Esophagus muscularis mucosa (tissue), 4 donors: ENCODE data around the gene TRAPPC2L. TPM values are rescaled to one million over a fixed set of nuclear protein-coding genes. Genes with fewer than 3 reads are reported as not detected.

Experiments used
- DNase-seq: peaks from one replicate; pipeline ENCODE4 v3.0.0-alpha.2; 2017; ENCODE audit errors: extremely low spot score
- H3K27ac ChIP-seq, 4 donors: fragments of 200-600 bp; sonication (generic); replicated peaks in 1 of 4; 1 replicate in 3 of 4; 2 replicates in 1 of 4; pipeline ENCODE4 v1.5.1; 2016 to 2019; ENCODE audit warnings: mild to moderate bottlenecking in 1 of 4
- H3K27me3 ChIP-seq, 4 donors: fragments of 200-600 bp; sonication (generic); one replicate each; pipeline versions ENCODE4 v1.5.1 to v1.6.0; 2016 to 2019
- H3K36me3 ChIP-seq, 4 donors: fragments of 200-600 bp; sonication (generic); one replicate each; pipeline ENCODE4 v1.5.1; 2016 to 2019
- H3K4me1 ChIP-seq, 4 donors: fragments of 200-600 bp; sonication (generic); one replicate each; pipeline ENCODE4 v1.5.1; 2016 to 2019
- H3K4me3 ChIP-seq, 4 donors: fragments of 200-600 bp; sonication (generic); 1 replicate in 2 of 4; 2 replicates in 2 of 4; pipeline ENCODE4 v1.5.1; 2016 to 2019; ENCODE audit warnings: mild to moderate bottlenecking in 4 of 4, moderate library complexity in 1 of 4
- H3K9me3 ChIP-seq, 4 donors: fragments of 200-600 bp; sonication (generic); 1 replicate in 3 of 4; 2 replicates in 1 of 4; pipeline ENCODE4 v1.5.1; 2016 to 2019
- CTCF ChIP-seq, 3 experiments: fragments of 200-600 bp in 2 of 3; fragments of 450-650 bp in 1 of 3; sonication (generic) in 2 of 3; IDR thresholded peaks; one replicate each; pipeline ENCODE4 v1.5.1; 2017 to 2019; ENCODE audit warnings: antibody characterized with exemption in 3 of 3, mild to moderate bottlenecking in 2 of 3, moderate library complexity in 1 of 3
- EP300 ChIP-seq: sonication (generic); formaldehyde crosslinking; IDR thresholded peaks from one replicate; pipeline ENCODE4 v1.6.1; 2017; ENCODE audit warnings: antibody characterized with exemption
- POLR2A ChIP-seq: fragments of 450-650 bp; IDR thresholded peaks from one replicate; pipeline ENCODE4 v1.6.1; 2017; ENCODE audit warnings: antibody characterized with exemption, moderate library complexity, mild to moderate bottlenecking, low read depth
- POLR2AphosphoS5 ChIP-seq, 2 donors: sonication (generic); formaldehyde crosslinking; IDR thresholded peaks; one replicate each; pipeline ENCODE4 v1.6.1; 2017; ENCODE audit warnings: antibody characterized with exemption in 2 of 2
- WGBS: methylation state at CpG from one replicate; pipeline ENCODE4 v1.1.5; 2018; 5-methylcytosine and 5-hydroxymethylcytosine counted together
- intact Hi-C: fragments of 100-400 bp; cut with DNase I; formaldehyde crosslinking; loops from one replicate; pipeline ENCODE4 v1.15.1; 2023
- total RNA-seq, 4 donors: library from RNA; depleted of rRNA; stranded (reverse); fragments of >200 nt; gene quantifications; one replicate each; pipeline versions ENCODE4 v1.1.0 to v1.2.1, GENCODE V29; 2016

The TRAPPC2L gene
- total RNA-seq, 4 donors from 2014 or later: 22.9 to 35.8 (median 29.6) TPM

- WGBS: 80% methylated on average over 4 of the region's 22 CpGs
- Histone ChIP-seq H3K36me3 (peaks cover 0 to 67% (median 22%) of the 10 kb centered on the region in 4 donors), H3K9me3 (no peaks in the 10 kb centered on the region), H3K4me1 (no peaks in the 10 kb centered on the region), H3K27ac (no peak overlapping the region), H3K27me3 (peaks cover 0 to 6% (median 0%) of the 10 kb centered on the region in 4 donors), H3K4me3 (no peak overlapping the region)
- intact Hi-C loops: no loop called here
- TF ChIP-seq EP300: no peak
- no peak for TF ChIP-seq CTCF (IDR thresholded peaks at IDR 0.05)
- TF ChIP-seq POLR2A: no peak
- no peak for TF ChIP-seq POLR2AphosphoS5 (IDR thresholded peaks at IDR 0.05)
- no peak for DNase-seq
Observed at GRCh38 chr16:88895335-88895734, 38.4 kb downstream of the TRAPPC2L start.

GRCh38 chr16:88896238-88897070 is 39.5 kb downstream of the TRAPPC2L start:
- no peak for TF ChIP-seq POLR2A
- no peak for TF ChIP-seq CTCF (IDR thresholded peaks at IDR 0.05)
- no peak for TF ChIP-seq EP300
- no peak for TF ChIP-seq POLR2AphosphoS5 (IDR thresholded peaks at IDR 0.05)
- WGBS: 92% methylated on average over 48 of the region's 57 CpGs
- H3K36me3 ChIP-seq: peaks cover 0 to 67% (median 27%) of the 10 kb centered on the region in 4 donors
- intact Hi-C loops: no loop called here
- H3K27me3 ChIP-seq: peaks cover 0 to 6% (median 0%) of the 10 kb centered on the region in 4 donors
- H3K4me1 ChIP-seq: no peaks in the 10 kb centered on the region
- no peak overlapping the region for H3K27ac ChIP-seq
- H3K9me3 ChIP-seq: no peaks in the 10 kb centered on the region
- no peak for DNase-seq
- no peak overlapping the region for H3K4me3 ChIP-seq

- peaks cover 0 to 61% (median 23%) of the 10 kb centered on the region in 4 donors for H3K36me3 ChIP-seq
- H3K4me3 ChIP-seq: no peak overlapping the region
- no peaks in the 10 kb centered on the region for H3K4me1 ChIP-seq
- no peak overlapping the region for H3K27ac ChIP-seq
- TF ChIP-seq CTCF (IDR thresholded peaks at IDR 0.05) (no peak), POLR2A (no peak), POLR2AphosphoS5 (IDR thresholded peaks at IDR 0.05) (no peak), EP300 (no peak)
- no peak for DNase-seq
- WGBS: 87% methylated on average over 34 of the region's 34 CpGs
- H3K9me3 ChIP-seq: no peaks in the 10 kb centered on the region
- H3K27me3 ChIP-seq: peaks cover 0 to 12% (median 0%) of the 10 kb centered on the region in 4 donors
- intact Hi-C loops: no loop called here
Observed at GRCh38 chr16:88897696-88898425, 40.9 kb downstream of the TRAPPC2L start.

GRCh38 chr16:88899901-88900661 is 43.2 kb downstream of the TRAPPC2L start:
- no peak for DNase-seq
- intact Hi-C loops: no loop called here
- peaks cover 0 to 61% (median 23%) of the 10 kb centered on the region in 4 donors for H3K36me3 ChIP-seq
- TF ChIP-seq CTCF (IDR thresholded peaks at IDR 0.05) (no peak), POLR2AphosphoS5 (IDR thresholded peaks at IDR 0.05) (no peak), EP300 (no peak), POLR2A (no peak)
- WGBS: 87% methylated on average over 30 of the region's 41 CpGs
- peaks cover 0 to 14% (median 0%) of the 10 kb centered on the region in 4 donors for H3K27me3 ChIP-seq
- H3K27ac ChIP-seq: no peak overlapping the region
- no peak overlapping the region for H3K4me3 ChIP-seq
- no peaks in the 10 kb centered on the region for H3K9me3 ChIP-seq
- H3K4me1 ChIP-seq: peaks cover 0 to 8% (median 0%) of the 10 kb centered on the region in 4 donors
